C4-2B (cell line): ENCODE results near the gene EPHA7.

Source experiments
- H3K27ac ChIP-seq: fragments of 450-650 bp; 2 replicates; pipeline ENCODE4 v1.5.1; 2017
- CTCF ChIP-seq: fragments of 450-650 bp; conservative IDR thresholded peaks from 2 replicates; pipeline ENCODE4 v1.5.1; 2017; ENCODE audit warnings: mild to moderate bottlenecking
- ZFX ChIP-seq: fragments of 450-650 bp; IDR thresholded peaks from 2 replicates; pipeline ENCODE4 v1.6.1; 2017

The EPHA7 gene

GRCh38 chr6:93393554-93394074, 25.7 kb downstream of the EPHA7 start:
- TF ChIP-seq CTCF (no peak), ZFX (no peak)
- no peak overlapping the region for H3K27ac ChIP-seq

- no peak overlapping the region for H3K27ac ChIP-seq
- TF ChIP-seq CTCF (no peak), ZFX (no peak)
These were observed 26.6 kb downstream of the EPHA7 start for GRCh38 chr6:93392797-93393196.

- TF ChIP-seq CTCF (no peak), ZFX (no peak)
- no peak overlapping the region for H3K27ac ChIP-seq
These were observed 27.4 kb downstream of the EPHA7 start for GRCh38 chr6:93391965-93392364.

GRCh38 chr6:93389192-93389591, 30.2 kb downstream of the EPHA7 start:
- no peak overlapping the region for H3K27ac ChIP-seq
- TF ChIP-seq CTCF = no peak
- no peak for TF ChIP-seq ZFX

GRCh38 chr6:93388070-93388469, 31.3 kb downstream of the EPHA7 start:
- no peak overlapping the region for H3K27ac ChIP-seq
- no peak for TF ChIP-seq CTCF
- TF ChIP-seq ZFX = no peak

GRCh38 chr6:93376026-93376540, 43.3 kb downstream of the EPHA7 start:
- TF ChIP-seq ZFX (no peak), CTCF (no peak)
- no peak overlapping the region for H3K27ac ChIP-seq

GRCh38 chr6:93373445-93373844, 45.9 kb downstream of the EPHA7 start:
- TF ChIP-seq CTCF (no peak), ZFX (no peak)
- no peak overlapping the region for H3K27ac ChIP-seq
